GM21381 (cell line): ENCODE measurements around the gene REPS1.
"Not testable (repeated sequence)": the region's sequence is repeated elsewhere in the genome, so short reads cannot be mapped to it uniquely, and the experiment has no call there.

Source experiments
- ATAC-seq: cut with Tn5 transposase; IDR thresholded peaks from one replicate; pipeline ENCODE4 v1.9.1; 2021; ENCODE audit warnings: mild to moderate bottlenecking, moderate library complexity; ENCODE audit not compliant: unreplicated experiment

The REPS1 gene

GRCh38 chr6:139003751-139004150, 15.7 kb upstream of the REPS1 start:
- no peak for ATAC-seq

GRCh38 chr6:138999949-139000725, 12.1 kb upstream of the REPS1 start:
- no peak for ATAC-seq

GRCh38 chr6:138997136-138997535, 9.1 kb upstream of the REPS1 start:
- no peak for ATAC-seq

- no peak for ATAC-seq
Measured at GRCh38 chr6:138996524-138996923, 8.5 kb upstream of the REPS1 start.

- ATAC-seq: not testable (repeated sequence)
Measured at GRCh38 chr6:138993410-138993809, 5.4 kb upstream of the REPS1 start.

- ATAC-seq: not testable (repeated sequence)
Measured at GRCh38 chr6:138992965-138993364, 4.9 kb upstream of the REPS1 start.

- no peak for ATAC-seq
Measured at GRCh38 chr6:138991206-138991605, 3.2 kb upstream of the REPS1 start.

GRCh38 chr6:138989098-138989983, 1.3 kb upstream of the REPS1 start:
- no peak for ATAC-seq

- ATAC-seq: peak; percentile 30
Measured at GRCh38 chr6:138988469-138988834, 399 bp upstream of the REPS1 start.

GRCh38 chr6:138987080-138987642, 892 bp downstream of the REPS1 start:
- ATAC-seq: no peak

- no peak for ATAC-seq
Measured at GRCh38 chr6:138986578-138986977, 1.5 kb downstream of the REPS1 start.

- ATAC-seq: no peak
Measured at GRCh38 chr6:138981416-138981815, 6.6 kb downstream of the REPS1 start.

GRCh38 chr6:138979813-138980668, 8.0 kb downstream of the REPS1 start:
- no peak for ATAC-seq

- ATAC-seq: no peak
Measured at GRCh38 chr6:138979365-138979764, 8.7 kb downstream of the REPS1 start.

GRCh38 chr6:138978229-138978628, 9.8 kb downstream of the REPS1 start:
- no peak for ATAC-seq

- no peak for ATAC-seq
Measured at GRCh38 chr6:138977646-138978167, 10.3 kb downstream of the REPS1 start.

- no peak for ATAC-seq
Measured at GRCh38 chr6:138977242-138977641, 10.8 kb downstream of the REPS1 start.

- ATAC-seq: no peak
Measured at GRCh38 chr6:138975815-138976214, 12.2 kb downstream of the REPS1 start.

GRCh38 chr6:138973466-138974153, 14.4 kb downstream of the REPS1 start:
- no peak for ATAC-seq

GRCh38 chr6:138972226-138972665, 15.8 kb downstream of the REPS1 start:
- no peak for ATAC-seq
